HG03097 (cell line): ENCODE measurements around the gene TMEM219.
"Not testable (repeated sequence)": the region's sequence is repeated elsewhere in the genome, so short reads cannot be mapped to it uniquely, and the experiment has no call there.

ENCODE experiments used
- ATAC-seq: cut with Tn5 transposase; IDR thresholded peaks from one replicate; pipeline ENCODE4 v1.9.1; 2021; ENCODE audit not compliant: unreplicated experiment, low FRiP score

TMEM219 gene, protein sequence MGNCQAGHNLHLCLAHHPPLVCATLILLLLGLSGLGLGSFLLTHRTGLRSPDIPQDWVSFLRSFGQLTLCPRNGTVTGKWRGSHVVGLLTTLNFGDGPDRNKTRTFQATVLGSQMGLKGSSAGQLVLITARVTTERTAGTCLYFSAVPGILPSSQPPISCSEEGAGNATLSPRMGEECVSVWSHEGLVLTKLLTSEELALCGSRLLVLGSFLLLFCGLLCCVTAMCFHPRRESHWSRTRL

DNA sequence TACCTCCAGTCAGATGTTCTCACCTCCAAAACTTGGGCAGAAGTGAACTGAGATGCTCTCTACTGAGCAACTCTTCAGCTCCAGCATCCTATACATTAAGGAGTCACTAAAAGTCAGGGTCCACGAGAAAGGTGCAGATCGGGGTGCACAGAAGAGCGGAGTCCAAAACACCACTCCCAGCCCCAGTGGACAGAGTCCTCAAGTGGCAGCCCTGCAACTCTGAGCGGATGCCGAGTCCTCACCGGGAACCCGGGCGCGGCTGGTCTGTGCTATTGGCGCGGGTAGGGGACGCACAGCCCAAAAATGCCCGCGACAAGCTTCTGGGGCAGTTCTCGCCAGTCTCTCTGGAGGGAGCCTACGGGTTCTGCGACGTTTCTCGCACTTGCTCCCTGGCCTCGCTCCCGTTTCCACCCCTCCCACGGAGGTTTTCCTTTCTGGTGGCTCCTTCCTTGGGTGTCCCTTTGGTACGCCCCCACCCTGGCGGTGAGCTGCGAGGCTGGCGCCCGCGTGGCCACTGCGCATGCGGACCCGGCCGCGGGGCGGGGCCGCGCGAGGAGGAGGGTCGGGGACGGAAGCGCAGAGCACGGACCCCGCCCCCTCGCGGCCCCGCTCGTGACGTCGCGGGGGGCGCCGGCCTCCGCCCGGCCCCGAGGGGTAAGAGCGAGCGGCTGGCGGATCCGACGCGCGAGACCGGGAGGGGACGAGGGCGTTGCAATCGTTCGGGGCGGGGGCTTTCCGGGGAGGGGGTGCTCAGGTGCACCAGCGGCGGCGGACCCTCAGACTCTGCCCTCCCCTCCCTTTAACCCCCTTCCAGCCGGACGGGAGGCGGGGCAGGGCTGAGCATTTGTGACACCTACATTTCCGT, at the start of gene TMEM219:
TMEM219 (plus strand) TSS at position 601 of the 865 bp plus-strand sequence. CDS start 1,065 bp downstream, outside the sequence.
- peak; percentile 79 for ATAC-seq

GRCh38 chr16:29912087-29912486, 49.8 kb upstream of the TMEM219 start:
- no peak for ATAC-seq

DNA sequence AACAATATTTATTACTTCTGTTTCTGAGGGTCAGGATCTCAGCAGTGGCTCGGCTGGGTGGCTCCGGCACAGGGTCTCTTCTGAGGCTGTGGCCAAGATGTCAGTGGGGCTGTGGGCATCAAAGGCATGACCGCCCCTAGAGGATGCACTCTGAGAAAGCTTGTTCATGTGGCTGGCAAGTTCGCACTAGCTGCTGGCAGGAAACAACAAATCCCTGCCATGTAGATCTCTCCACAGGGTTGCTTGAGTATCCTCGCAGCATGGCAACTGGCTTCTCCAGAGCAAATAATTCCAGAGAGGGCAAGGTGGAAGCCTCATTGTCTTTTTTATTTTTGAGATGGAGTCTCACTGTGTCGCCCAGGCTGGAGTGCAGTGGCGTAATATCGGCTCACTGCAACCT, 48.4 kb upstream of the TMEM219 start:
- no peak for ATAC-seq

GRCh38 chr16:29915590-29916247, 46.2 kb upstream of the TMEM219 start:
- no peak for ATAC-seq

- ATAC-seq = no peak
Observed at GRCh38 chr16:29916979-29917378, 44.9 kb upstream of the TMEM219 start.

GRCh38 chr16:29920288-29921033, 41.4 kb upstream of the TMEM219 start:
- ATAC-seq = no peak

DNA sequence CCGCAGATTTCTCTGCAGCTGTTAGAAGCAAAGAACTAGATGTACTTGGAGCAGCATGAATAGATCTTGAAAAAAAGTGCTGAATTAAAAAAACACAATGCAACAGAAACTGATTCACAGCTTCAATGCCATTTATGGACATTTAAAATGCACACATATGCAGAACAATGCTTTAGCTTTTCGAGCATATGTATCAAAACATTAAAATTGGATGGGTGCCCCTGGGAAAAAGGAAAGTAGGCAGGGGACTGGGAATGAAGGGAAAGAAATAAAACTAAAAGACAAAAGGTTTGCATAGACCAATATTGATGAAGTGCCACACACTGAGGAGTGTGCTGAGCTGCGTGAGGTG, 40.9 kb upstream of the TMEM219 start:
- no peak for ATAC-seq

GRCh38 chr16:29922326-29922725, 39.6 kb upstream of the TMEM219 start:
- ATAC-seq = no peak

DNA sequence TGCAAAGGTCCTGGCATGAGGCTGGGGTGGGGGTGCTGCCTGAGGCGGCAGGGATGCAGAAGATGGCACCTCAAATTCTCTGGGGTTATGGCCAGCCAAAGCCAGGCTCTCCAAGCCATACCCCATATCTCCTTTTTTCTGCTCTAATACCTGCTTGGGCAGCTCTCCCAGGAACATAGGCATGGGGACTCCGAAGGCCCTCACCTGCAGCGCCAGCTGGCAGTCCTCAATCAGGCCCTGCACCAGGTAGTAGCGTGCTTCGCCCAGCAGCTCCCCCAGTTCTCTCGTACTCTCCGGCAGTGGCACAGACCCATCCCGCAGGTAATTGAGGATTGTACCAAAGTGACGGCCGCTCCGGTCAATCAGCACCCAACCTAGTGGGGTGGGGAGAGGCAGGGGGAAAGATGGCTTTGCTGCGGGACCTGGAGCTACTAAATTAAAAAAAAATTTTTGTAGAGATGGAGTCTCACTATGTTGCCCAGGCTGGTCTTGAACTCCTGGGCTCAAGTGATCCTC, 38.8 kb upstream of the TMEM219 start:
- ATAC-seq = no peak

GRCh38 chr16:29925105-29925756, 36.6 kb upstream of the TMEM219 start:
- ATAC-seq = no peak

DNA sequence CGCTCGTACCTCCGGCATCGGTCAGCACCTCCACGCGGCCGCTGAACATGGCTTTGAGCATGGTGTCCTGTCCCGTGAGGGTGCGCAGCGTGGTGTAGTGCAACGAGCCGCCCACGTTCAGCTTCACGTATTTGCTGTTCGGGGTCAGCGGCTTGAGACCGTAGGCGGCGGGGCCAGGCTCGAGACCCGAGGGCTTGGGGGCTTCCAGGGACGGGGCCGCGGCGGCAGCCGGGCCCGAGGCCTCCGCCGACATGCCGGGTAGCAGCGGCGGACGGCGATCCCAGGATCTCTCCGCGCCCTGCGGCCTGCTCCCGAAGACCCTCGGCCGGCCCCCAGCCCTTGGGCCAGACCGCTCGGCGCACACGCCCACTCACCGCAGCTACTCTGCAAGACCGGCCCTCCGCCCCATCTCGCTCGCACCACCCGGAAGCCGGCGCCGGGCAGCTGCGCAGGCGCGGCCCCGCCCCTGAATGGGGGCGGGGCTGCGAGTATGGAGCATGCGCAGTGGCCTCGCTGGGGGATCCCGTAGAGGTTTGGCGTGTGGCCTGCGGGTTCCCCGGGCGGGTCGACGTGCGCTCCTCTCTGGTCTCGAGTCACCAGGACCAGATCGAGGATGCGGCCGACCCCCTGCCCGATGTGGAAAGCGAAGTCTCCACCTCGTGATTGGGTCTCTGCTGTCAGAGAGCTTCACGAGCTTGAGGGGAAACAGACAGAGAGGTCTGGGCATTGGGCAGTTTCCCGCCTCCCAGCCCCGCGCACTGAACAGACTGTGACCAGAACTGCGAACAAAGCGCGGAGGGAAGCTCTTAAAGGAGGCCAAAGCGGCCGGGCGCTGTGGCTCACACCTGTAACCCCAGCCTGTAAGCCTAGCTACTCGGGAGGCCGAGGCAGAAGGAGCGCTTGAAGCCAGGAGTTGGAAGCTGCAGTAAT, 35.8 kb upstream of the TMEM219 start, which contains the start of gene KCTD13:
KCTD13 (minus strand) TSS at position 446 of the 930 bp plus-strand sequence; CDS start at position 253, 193 bp downstream.
- ATAC-seq = peak; percentile 85

GRCh38 chr16:29926711-29927052, 35.2 kb upstream of the TMEM219 start:
- peak; percentile 26 for ATAC-seq

GRCh38 chr16:29927070-29927905, 34.6 kb upstream of the TMEM219 start:
- ATAC-seq = no peak

GRCh38 chr16:29931750-29932149, 30.1 kb upstream of the TMEM219 start:
- not testable (repeated sequence) for ATAC-seq

DNA sequence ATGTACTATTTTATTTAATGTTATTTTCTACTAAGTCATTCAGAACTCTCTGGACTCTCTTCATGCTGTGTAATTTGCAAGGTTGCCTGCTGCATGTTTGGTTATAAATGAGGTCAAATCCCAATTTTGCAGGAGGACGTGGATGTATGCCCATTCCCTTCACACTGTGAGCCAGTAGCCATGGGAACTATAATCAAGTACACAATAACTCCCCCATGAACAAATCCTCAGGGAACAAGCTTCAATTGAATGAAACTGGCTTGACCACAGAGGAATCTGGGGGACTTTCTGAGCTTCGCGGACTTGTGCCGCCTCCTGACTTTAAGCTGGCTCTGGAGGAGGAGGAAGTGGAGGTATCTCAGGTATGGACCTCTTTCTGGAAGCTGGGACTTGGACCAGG, 21.2 kb upstream of the TMEM219 start:
- ATAC-seq = no peak

DNA sequence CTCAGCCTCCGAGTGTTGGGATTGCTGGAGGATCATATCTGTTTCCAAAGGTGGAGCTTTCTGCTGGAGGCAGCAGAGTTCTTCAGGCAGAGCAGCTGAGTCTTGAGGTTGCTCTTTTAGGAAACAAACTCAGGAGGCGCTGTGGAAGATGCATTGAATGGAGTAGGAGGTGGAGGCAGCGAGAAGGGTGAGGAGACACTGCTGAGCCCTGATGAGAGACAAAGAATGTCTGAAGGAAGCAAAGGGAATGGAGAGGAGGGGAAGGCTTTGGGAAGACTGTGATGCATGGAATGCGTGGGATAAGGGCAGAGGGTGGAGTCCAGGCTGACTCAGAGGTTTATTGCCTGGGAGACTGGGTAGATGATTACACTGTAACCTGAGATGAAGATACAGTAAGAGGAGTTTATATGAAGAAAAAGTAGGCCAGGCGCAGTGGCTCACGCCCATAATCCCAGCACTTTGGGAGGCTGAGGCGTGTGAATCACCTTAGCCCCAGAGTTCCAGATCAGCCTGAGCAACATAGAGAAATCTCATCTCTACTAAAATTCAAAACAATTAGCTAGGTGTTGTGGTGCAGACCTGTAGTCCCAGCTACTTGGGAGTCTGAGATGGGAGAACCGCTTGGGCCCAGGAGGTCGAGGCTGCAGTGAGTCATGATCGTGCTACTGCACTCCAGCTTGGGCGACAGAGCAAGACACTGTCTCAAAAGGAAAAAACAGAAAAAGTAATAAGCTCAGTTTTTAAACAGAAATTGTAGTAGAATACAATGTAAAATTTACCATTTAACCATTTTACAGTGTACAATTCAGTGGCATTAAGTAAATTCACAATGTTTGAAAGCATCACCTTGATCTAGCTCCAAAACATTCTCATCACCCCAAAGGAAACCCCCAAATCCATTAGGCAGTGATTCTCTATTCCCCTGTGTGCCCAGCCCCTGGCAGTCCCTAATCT, 17.8 kb upstream of the TMEM219 start:
- ATAC-seq = no peak

- no peak for ATAC-seq
Observed at GRCh38 chr16:29947897-29948296, 14.0 kb upstream of the TMEM219 start.
